Measurements from ENCODE around the gene TRIM71. TPM values are rescaled to one million over a fixed set of nuclear protein-coding genes. Genes with fewer than 3 reads are reported as not detected.

The TRIM71 gene
- total and polyA plus RNA-seq, 8 donors = 2.2 to 8.3 (median 6.9) TPM

- H3K4me1 ChIP-seq = no peaks in the 10 kb centered on the region
- H3K36me3 ChIP-seq = no peaks in the 10 kb centered on the region
- H3K4me3 ChIP-seq = no peak overlapping the region
- intact Hi-C loops (cut with DNase I) = no loop called here
- TF ChIP-seq CTCF (IDR thresholded peaks at IDR 0.05) = no peak
- ATAC-seq (no peak), DNase-seq (no peak)
- no peak overlapping the region for H3K27ac ChIP-seq
- peaks cover 0 to 18% of the 10 kb centered on the region in 2 donors for H3K27me3 ChIP-seq
- no peaks in the 10 kb centered on the region for H3K9me3 ChIP-seq
Measured at GRCh38 chr3:32832193-32832592, 14.4 kb downstream of the TRIM71 start.

GRCh38 chr3:32835049-32835371 lies 17.2 kb downstream of the TRIM71 start:
- peaks cover 0 to 24% of the 10 kb centered on the region in 2 donors for H3K27me3 ChIP-seq
- intact Hi-C loops (cut with DNase I) = no loop called here
- no peak for ATAC-seq
- no peak overlapping the region for H3K27ac ChIP-seq
- no peak for DNase-seq
- H3K4me3 ChIP-seq = no peak overlapping the region
- H3K36me3 ChIP-seq = no peaks in the 10 kb centered on the region
- H3K4me1 ChIP-seq = no peaks in the 10 kb centered on the region
- no peak for TF ChIP-seq CTCF (IDR thresholded peaks at IDR 0.05)
- H3K9me3 ChIP-seq = no peaks in the 10 kb centered on the region

GRCh38 chr3:32835961-32836360 lies 18.2 kb downstream of the TRIM71 start:
- peaks cover 0 to 24% of the 10 kb centered on the region in 2 donors for H3K27me3 ChIP-seq
- intact Hi-C loops (cut with DNase I) = no loop called here
- ATAC-seq = no peak

GRCh38 chr3:32836601-32837000 lies 18.8 kb downstream of the TRIM71 start:
- Histone ChIP-seq H3K36me3 (no peaks in the 10 kb centered on the region), H3K9me3 (no peaks in the 10 kb centered on the region), H3K27ac (no peak overlapping the region), H3K4me3 (no peak overlapping the region), H3K4me1 (peaks cover 0 to 4% of the 10 kb centered on the region in 2 donors), H3K27me3 (peaks cover 0 to 24% of the 10 kb centered on the region in 2 donors)
- intact Hi-C loops (cut with DNase I) = no loop called here
- TF ChIP-seq CTCF (IDR thresholded peaks at IDR 0.05) = no peak
- ATAC-seq = no peak
- no peak for DNase-seq

More at GRCh38 chr3:32835961-32836360, 18.2 kb downstream of the TRIM71 start:
- no peak for DNase-seq
- no peak overlapping the region for H3K27ac ChIP-seq
- H3K36me3 ChIP-seq = no peaks in the 10 kb centered on the region
- no peaks in the 10 kb centered on the region for H3K4me1 ChIP-seq
- H3K9me3 ChIP-seq = no peaks in the 10 kb centered on the region
- no peak for TF ChIP-seq CTCF (IDR thresholded peaks at IDR 0.05)
- H3K4me3 ChIP-seq = no peak overlapping the region

DNA sequence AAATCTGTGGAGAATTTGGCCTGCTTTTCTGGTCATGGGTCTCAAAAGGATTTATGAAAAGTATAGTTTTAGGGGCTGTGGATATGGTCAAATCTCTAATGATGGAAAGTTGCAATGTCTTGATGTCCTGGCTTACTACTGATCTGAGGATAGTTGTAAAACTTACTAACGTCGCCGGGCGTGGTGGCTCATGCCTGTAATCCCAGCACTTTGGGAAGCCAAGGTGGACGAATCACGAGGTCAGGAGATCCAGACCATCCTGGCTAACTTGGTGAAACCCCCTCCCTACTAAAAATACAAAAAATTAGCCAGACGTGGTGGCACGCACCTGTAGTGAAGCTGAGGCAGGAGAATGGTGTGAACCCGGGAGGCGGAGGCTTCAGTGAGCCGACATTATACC lies 19.6 kb downstream of the TRIM71 start:
- ATAC-seq = no peak
- no peak overlapping the region for H3K4me3 ChIP-seq
- no peak for DNase-seq
- H3K36me3 ChIP-seq = no peaks in the 10 kb centered on the region
- H3K27ac ChIP-seq = no peak overlapping the region
- intact Hi-C loops (cut with DNase I) = no loop called here
- no peak for TF ChIP-seq CTCF (IDR thresholded peaks at IDR 0.05)
- peaks cover 0 to 21% of the 10 kb centered on the region in 2 donors for H3K27me3 ChIP-seq
- no peaks in the 10 kb centered on the region for H3K9me3 ChIP-seq
- peaks cover 0 to 12% of the 10 kb centered on the region in 2 donors for H3K4me1 ChIP-seq
